GM19468 (cell line): ENCODE results near the gene HOXD11.

Experiments used
- ATAC-seq: cut with Tn5 transposase; IDR thresholded peaks from one replicate; pipeline ENCODE4 v1.9.1; 2021; ENCODE audit warnings: mild to moderate bottlenecking, moderate library complexity, moderate number of reproducible peaks; ENCODE audit not compliant: unreplicated experiment; ENCODE audit errors: extremely low read depth

The HOXD11 gene

GRCh38 chr2:176106581-176107539 is at the start of gene HOXD11:
HOXD11 (plus strand) TSS chr2:176107280; CDS start chr2:176107356, 76 bp downstream.
- no peak for ATAC-seq

DNA sequence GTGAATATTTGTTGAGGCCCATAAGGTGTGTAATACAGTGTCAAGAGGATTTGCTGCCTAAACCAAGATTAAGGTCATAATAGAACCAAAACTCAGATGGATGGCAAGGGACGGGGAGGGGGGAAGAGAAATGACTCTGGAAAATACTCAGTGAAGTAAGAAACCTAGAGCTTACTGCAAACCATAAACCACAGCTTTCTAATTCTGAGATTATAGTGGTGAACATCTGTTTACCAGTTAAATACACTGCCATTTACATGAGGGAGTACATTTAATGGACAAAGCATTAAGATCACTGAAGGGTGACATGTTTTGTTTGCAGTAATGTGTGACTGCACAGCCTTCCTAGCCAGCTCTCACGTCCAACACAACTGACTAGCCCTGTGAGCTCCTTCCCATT is 43.1 kb upstream of the HOXD11 start:
- ATAC-seq = no peak

DNA sequence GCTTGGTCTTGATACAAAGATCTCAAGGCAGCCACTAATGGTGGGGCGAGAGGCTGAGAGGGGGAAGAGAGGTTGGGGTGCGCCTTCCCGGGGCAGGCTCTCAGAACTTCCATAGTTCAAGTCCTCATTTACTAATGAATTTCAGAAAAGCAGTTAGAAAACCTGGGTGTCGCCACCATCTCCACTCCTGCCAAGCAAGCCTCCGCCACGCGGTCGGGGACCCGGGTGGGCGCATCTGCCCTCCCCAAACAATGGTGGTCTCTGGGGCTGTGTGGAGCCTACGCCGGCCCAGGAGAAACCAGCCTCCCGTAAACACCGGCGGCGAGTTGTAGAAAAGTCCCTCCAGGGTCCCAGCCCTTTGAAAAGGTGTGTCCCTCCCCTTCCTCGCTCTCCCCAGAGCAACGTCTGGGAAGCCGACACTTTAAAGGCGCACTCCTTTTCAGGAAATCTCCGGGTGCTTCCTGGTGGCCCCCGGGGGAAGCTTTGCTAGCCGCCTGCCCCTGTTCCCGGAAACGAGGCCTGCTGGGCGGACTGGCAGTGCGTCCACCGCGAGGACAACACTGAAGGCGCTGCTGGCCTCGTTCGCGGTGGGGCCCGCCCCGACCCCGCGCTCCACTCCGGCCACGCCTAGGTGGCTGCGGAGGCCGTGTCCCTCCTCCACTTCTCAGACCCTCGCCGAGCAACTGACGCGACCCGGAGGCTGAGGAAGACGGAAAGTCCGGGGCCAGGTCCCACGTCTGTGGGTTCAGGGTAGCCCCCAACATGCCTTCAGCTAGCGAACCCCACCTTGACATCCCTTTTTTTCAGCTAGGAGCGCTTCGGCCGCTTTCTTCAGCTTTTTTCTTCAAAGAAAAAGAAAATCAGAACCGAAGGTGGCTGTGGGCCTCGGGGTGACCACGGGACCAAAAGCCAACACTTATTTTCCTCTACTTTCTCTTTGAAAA is 40.2 kb upstream of the HOXD11 start:
- no peak for ATAC-seq

DNA sequence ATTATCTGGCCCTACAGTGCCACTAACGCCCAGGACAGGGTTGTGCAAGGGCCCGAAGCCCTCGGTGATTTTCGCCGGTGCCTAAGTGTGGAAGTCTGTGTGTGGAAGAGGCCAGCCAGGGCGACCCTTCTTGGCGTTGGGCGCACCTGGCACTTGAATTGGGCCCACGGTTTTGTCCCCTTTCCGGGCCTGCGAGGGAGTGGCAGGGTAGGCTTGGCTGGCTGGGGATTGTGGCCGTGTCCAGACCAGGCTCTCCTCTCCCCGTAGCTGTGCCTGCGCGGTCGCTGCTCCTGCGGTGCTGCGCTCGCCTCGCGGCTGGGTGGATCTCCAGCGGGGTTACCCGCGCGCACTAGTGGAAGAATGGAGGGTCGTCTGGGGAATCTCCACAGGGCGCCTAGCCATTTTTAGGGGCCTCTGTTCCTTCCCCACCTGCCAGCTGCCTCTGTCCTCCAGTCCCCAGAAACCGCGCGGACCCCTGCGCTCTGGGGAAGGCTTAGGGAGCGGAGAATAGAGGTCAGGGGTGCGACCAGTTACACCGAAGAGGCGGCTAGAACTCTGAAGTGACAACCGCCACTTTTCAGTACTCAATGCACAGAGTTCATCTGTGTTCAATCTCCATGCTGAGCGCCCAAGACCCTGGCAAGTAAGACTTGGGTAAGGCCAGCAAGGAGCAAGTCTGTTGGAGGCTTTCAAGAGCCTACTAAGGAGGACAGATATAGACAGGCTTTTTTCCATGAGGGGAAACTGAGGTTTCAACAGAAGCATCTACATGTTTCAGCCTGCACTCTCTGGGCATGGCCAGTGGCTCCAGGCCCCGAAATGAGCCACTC is 39.3 kb upstream of the HOXD11 start:
- ATAC-seq = no peak

DNA sequence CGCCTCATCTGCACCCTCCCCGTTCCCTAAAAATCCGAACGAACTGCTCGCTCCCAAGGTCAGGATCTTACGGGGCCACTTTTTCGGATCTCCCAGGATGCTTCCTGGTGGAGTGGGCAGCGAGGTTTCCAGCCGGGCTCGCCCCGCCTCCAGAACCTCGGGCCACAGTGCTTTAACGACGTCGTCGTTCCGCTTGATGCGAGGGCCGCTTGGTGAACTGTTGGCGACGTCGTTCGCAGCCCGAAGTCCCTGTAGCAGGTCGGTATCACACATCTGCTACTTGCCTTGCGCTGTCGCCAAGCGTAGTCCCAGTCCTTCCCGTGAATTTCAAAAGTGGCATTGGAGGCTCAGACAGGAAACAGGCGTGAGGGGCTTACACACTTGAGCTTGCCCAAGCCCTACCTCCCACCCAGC is 38.7 kb upstream of the HOXD11 start:
- no peak for ATAC-seq

DNA sequence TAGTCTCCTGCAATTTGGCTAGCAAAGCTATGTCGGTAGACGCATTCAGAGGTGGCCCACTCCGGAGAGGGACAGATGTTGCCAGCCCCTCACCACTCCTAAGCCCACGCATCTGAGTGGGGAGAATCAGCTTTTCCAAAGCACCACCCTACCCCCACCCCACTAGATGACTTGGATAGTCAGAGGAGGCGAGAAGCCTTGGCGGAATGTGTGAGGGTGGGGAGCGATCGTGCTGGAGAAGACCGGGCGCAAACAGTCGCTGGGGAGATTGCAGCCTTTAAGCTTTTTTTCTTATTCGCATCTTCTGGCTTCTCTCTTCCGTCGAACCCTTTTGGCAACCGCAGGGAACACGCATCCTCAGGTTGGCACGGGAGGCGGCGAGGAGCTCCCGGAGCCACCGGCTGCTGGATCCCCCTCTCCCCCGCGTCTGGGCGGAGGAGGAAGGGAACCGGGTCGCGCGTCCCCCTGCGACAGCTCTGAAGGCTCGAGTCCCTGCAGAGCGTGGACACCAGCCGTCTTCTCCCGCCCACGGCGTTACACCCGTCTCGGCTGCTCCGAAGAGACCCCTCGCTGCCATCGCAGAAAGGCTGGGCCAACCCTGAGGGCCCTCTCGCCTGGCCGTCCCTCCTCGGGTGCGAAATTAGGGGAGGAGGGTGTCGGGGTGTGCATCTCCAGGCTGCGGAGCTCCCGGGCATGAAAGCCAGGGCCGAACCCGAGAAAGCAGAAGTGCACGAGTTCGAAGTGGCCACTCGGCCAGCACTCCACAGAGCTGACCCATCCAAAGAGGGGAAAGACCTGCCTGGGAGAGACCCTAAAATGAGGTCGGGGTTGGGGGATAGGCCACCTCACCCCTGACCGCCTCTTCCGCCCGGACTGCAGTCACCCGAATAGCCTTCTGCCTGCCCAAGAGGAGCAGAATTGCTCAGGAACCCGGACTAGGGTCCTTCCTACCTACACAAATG is 35.5 kb upstream of the HOXD11 start:
- no peak for ATAC-seq

GRCh38 chr2:176072292-176072669 is 34.8 kb upstream of the HOXD11 start:
- ATAC-seq = no peak

GRCh38 chr2:176072951-176073904 is 33.9 kb upstream of the HOXD11 start:
- ATAC-seq = no peak

DNA sequence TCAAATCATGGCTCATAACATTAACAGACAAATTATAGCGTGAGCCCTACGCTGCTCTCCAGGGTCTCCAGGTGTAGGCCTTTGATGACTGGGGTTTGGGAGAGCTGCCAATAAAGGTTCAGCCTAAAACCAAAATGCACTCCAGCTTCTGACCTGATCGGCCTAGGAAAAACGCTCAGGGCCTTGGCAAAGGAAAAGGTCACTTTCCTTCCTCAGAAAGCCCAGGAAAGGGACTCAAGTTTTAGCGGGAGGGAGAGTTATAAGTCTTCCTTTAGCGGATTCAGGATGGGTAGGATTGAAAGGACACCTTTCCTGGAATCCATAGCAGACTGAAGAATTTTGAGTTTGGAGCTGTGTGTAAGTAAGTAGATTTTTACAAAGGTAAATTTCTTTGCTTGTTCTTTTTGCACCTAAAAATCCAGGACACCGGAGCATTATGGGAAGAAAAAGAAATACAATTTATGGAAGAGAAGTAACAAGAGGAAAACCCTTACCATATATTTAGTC is 32.1 kb upstream of the HOXD11 start:
- ATAC-seq = no peak

DNA sequence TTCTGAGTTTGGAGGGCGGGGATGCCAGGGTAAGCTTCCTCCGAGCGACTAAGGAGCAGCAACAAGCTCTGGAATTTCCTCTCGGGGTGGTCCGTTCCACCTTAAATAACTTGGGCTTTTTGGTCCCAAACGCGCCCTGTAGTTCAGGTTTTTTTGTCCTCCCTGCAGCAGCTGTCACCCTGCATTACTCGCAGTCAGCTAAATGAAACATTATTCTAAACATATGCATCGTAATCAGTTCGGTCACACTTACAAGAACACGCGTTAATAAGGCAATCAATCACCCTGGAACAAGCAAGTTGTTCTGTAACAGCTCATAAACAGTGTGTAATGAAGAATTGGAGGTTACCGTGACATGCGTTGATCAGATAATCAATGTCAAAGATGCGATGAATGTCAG is 31.6 kb upstream of the HOXD11 start:
- ATAC-seq = no peak

- ATAC-seq = no peak
These were observed 31.0 kb upstream of the HOXD11 start for GRCh38 chr2:176076063-176076462.

- no peak for ATAC-seq
These were observed 30.3 kb upstream of the HOXD11 start for GRCh38 chr2:176076796-176077195.

DNA sequence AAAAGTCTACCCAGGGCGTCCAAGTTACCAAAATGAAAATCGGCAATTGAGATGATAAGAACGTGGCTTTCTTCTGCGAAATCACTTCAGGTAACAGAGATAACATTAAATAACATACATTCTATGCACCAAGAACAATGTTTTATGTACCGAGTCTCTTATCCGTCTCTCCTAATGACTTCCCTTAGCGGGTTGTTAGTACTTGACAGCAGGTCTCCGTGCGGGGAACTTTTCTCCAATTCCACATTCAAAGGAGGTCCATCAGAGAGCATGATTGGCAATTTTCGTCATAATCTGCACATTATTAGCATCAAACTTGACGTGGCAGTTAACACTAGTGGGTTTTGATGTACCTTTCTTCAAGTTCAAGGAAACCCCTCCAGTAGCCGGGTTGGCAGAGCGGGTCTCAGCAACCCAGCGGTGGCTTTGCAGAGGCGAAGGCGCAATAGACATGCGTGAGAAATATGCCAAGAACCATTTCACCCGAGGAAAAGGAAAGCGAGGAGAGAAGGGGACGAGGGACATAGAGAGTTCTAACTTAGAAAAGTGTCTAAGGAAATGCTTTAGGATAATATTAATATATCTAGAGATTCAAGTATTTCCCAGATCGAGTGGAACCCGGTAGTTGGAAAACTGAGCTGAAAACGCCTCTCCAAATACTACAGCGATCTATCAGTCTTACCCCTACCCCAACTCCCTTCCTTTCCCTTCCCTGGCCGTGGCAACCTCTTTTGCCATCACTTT is 28.4 kb upstream of the HOXD11 start:
- no peak for ATAC-seq

DNA sequence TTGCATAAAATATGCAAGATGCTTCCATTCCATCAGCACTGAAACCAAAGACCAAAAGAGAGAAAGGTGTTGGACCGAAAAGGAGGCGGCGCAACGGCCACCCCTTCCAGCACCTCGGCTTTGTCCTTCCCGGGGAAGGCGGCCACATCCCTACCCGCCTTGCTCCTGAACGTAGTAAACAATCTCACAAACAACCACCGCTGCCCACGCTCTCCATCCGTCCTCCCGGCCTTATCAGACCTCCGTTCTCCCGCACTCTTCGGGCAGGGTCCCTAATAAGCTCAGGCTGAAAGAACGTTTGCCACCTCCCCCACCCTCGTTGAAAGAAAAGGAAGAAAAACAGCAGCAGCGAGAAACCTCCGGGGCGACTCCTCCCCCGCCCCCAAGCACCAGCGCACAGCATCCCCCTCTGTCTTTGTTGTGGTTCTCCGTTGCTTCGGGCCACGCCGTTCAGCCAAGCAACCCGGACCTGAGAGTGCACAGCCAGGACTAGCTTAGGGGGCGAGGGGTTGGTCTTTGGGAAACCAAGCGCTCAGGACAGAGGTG is 27.7 kb upstream of the HOXD11 start:
- ATAC-seq = no peak

GRCh38 chr2:176079831-176080539 is 27.1 kb upstream of the HOXD11 start:
- ATAC-seq = no peak
